ENCODE results near the gene ITM2C.

Gene ITM2C

DNA sequence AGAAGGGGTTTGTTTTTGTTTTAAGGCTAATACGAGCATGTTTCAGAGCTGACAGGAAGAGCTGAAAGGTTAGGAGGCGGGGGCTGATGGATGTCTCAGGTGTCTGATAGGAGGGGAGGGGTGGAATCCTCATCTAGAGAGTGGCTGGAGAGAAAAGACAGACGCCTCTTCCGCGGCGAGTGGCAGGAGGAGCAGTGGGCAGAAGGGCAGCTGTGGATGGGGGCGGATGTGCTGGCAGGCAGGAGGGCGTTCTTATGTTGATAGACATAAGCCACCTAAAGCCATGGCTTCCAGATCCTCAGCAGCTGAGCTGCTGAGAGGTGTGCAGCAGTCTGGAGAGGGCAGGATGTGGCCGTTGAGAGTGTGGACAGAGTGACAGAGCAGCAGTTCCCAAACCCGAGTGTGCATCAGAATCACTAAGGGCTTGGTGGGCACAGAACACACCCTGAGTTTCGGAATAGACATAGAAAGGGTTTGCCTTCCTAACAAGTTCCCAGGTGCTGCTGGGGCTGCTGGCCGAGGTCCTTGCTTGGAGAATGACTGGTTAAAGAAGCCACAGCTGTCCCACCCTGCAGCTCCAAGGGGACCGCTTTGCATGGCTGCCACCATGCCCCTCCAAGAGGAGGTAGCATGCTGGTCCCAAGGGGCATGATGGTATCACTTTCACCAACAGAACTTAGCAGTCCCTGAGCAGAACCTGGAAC, 3.0 kb upstream of the ITM2C start:
- no peak for DNase-seq

DNA sequence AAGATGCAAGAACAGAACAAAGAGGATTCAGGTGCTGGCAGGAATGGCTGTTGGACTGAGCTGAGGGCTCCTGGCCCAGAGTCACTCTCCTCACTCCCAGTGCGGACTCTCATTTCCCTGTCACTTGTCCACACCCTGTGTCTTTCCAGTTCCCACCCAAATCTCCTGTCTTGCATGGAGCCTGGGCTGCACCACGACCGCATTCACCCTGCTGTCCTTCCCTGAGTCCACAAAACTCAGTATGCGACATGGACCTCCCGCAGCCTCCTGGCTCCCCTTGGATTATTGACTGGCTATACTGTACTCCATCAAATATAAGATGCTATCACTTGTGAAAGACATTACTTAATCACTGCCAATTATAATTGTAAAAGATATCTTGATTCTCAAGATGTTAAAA, 2.5 kb upstream of the ITM2C start:
- no peak for DNase-seq

GRCh38 chr2:230863031-230863430, 1.7 kb upstream of the ITM2C start:
- no peak for DNase-seq

DNA sequence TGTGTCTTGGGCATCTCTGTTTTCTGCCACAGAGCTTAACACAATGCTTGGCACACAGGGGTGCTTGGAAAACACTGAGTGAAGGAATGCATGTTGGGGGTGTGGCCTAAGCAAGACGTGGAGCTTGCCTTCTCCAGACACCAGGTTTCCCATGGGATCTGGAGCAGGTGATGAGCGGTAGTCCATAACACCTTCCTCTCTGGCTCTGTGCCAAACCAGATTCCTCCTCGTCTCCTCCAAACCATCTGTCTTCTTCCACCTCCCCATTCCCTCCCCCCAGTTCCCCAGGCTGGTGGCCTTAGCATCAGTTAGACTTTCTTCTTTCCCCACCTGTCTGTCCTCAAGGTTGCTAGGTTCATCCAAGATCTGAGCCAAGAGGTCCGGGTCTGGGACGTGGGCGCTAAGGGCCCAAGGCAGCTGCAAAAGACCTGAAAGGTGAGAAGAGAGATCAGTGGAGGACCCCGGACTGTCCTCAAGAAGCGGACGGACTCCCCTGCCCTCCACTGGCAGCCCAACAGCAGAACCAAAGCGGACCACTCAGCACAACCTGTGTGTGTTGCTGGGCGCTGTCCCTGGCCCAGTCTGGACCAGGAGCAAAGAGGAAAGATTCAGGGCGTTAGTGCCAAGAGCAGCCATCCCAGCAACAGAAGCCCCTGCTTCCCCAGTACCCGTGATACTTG, 1.2 kb upstream of the ITM2C start:
- no peak for DNase-seq

- no peak for DNase-seq
Measured at GRCh38 chr2:230864122-230864604, 579 bp upstream of the ITM2C start.

GRCh38 chr2:230865307-230865765, 594 bp downstream of the ITM2C start:
- DNase-seq = no peak

DNA sequence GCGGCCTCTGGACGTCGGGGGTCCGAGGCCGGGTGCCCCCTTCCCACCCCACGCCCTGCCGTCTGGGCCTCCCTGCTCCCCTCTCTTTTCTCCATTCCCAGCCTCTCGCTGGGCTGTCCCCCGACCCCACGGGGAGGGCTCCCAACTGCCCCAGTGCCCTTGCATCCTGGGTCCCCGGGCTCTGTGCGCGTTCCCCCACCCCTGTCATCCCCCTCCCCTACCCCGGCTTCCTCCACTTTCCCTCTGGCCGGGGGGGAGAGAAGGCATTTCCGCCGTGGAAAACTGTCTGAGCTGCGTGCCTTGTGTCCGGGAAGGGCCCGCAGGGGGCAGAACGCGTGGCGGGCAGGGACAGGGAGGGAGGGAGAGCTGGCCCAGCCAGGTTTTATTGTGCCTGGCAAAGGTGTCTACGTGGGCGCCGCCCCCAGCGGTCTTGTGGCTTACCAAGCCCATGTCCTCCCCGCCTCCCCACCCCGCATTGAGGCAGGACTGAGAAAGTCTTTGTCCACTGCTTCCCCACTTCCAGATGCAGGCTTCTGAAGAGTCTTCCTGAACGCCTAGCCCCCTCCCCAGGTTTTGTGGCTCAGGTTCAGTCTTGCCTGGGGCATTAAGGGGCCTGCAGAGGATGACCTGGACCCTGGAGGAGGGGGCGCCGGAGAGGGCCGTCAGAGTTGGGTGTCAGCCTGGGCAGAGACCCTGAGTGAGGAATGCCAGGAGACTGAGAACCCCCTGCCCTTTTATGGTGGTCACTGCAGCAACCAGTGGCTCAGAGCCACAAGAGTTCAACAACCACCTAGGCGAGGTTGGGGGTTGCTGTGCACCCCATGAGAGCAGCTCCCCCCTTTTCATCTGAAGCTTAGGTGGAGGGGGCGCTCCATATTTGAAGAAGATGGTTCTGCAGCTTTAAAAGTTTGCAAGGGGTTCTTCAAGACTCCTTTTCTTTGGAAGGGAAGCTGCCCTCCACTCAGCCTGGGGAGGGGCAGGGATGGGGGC, 1.3 kb downstream of the ITM2C start:
- DNase-seq = peak in 1 of 2 donors; percentile 31

GRCh38 chr2:230866756-230867523, 2.2 kb downstream of the ITM2C start:
- DNase-seq = peak; percentile 55 to 67

DNA sequence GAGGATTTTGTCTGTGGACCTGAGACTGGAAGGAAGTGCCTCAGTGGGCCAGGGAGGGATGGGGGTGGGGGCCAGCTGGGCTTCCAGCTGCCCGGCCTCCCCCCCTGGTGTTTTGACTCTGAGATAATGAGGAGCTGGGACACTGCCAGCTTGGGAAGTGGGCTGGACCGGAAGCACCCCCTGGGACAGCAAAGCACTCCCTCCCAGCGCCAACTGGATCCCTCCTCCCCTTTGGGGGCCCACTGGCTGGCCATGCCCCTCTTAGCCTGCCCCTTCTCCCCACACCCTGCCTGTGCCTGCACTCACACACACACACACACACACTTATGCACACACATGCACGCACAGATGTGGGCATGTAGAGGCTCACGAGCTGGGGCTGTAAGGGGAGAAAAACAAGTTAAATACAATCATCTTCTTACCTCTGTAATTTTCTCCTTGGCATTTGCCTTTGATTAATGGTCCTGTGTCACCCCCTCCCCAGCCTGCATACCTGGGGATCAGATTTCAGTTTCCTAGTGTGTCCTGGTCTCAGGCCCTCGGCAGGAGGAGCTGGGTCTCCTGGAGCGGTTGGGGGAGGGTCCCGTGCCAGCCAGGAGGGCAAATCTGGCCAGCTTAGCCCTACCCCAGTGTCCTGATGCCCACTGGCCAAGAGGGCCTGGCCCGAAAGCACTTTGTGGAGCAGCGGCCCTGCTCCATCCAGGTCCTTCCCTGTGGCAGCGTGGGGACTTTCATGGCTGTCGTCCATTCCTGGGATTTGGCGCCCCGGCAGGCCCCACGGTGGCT, 3.6 kb downstream of the ITM2C start:
- DNase-seq = no peak

- no peak for DNase-seq
Measured at GRCh38 chr2:230868947-230869913, 4.5 kb downstream of the ITM2C start.

DNA sequence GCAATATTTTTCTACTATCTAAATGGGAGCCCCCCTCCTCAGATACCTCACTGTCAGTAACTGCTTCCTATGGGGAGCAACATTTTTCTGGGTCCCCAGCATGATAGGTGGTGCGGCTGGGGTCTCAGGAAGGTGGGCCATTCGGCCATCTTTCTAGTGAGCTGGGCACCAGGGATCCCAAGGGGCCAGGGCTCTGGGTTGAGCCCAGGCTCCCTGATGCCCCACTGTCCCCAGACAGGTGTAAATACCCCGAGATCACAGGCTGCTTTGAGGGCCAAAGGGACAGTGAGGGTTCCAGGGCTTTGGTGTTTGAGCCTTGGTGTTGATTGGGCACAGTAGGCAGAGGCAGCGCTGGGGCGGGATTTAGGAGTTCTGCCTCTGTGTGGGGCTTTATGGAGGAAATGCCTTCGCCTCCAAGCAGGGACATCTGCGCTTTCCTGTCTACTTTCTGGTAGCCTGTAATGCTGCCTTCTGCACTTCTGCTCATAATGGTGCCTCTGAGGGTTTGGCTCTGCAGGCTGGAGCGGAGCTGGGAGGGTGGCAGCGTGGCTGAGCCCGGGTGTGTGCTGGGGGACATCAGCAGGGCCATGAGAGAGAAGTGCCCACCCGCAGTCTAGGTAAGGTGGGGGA, 5.3 kb downstream of the ITM2C start:
- no peak for DNase-seq

GRCh38 chr2:230870544-230871360, 6.0 kb downstream of the ITM2C start:
- no peak for DNase-seq

DNA sequence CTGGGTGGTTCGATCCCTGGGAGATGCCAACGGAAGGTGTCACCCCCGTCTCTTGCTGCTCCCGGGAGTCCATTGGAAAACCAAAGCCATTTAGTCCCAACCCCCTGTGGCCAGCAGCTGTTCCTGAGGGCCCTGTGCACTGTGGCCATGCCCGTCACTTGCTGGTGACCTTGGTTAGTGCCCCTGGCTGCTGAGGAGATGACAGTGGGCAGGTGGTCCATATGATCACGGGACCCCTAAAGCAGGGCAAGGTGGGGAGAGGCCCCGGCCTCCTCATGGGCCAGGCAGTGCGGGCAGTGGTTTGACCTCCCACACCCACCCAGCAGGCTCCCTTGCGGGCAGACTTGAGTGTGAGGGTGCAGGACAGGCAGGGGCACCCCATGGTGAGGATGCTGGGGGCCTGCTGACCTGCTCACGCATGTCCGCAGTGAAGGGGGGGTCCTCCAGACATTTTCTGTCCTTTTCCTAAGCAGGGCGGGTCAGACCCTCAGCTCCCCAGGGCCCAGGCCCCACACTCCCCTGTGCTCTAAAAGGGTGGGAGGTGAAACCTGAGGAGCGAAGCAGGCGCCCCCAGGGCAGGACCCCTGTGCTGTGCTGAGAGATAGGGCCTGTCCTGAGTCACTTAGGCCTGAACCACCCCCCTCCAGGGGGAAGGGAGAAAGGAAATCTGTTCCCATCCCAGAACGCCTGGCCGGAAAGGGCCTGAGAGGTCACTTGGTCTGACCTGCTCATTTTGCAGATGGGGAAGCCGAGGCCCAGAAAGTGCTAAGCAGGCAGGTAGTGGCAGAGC, 6.8 kb downstream of the ITM2C start:
- DNase-seq = no peak

- DNase-seq = no peak
Measured at GRCh38 chr2:230872151-230872967, 7.6 kb downstream of the ITM2C start.

DNA sequence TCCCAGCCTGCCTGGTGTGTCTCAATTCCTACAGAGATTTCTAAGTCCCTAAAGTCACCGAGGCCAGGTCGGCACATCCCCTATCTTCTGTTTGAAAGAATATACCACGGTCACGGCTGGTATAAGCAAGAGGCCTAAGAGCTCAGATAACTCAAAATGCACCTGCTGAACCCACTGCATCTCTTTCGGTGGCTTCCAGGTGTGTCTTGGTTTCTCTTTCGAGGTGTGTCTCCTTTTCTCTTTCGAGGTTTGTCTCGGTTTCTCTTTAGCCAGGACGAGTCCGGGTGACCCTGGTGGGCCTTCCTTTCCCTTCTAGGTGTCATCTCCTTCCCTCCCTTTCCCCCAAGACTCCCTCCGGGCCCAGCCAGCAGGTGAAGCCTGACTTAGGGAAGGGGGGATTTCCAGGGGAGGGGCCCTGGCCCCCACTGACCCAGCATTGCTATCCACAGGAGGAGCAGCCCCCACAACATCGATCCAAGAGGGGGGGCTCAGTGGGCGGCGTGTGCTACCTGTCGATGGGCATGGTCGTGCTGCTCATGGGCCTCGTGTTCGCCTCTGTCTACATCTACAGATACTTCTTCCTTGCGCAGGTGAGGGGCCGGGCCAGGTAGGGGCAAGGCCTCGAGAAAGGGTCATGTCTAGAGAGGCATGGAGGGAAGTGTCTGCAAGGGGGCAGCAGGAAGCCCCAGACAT, 8.4 kb downstream of the ITM2C start:
- DNase-seq = no peak

DNA sequence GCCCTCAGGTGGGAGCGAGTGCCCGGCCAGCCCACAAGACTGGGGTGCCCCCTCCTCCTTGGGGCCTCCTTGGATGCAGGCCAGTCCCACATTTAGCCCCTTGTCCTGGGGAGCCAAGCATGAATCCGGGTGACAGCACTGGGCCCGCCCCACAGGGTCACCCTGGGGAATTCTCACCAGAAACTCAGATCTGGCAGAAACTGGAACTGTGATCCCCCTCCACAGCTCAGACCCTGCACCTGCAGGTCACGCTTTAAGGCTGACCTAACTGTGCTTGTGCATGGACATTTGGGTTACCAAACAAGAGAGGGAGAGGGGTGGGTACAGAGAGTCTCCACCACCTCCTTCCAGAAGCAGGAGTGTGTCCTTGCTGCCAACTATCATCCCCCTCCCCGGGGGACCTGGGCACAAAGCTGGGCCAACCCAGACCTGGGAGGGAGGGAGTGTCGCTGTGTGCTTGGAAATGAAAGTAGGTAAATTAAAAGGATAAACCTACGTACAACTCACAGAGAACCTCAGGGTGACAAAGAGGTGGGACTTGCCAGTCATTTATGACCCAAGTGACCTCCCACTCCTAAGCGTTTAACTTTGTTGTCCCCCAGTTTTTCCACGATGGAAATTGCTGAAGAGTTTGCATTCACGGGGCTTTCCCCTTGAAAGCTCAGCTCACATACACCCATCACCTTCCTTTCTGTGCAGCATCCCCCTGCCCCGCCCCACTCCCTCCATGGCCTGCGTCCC, 9.1 kb downstream of the ITM2C start:
- no peak for DNase-seq
